IPS-18c (cell line): ENCODE results near the gene LCK.
"Not testable (repeated sequence)": the region's sequence is repeated elsewhere in the genome, so short reads cannot be mapped to it uniquely, and the experiment has no call there.

Experiments used
- H3K4me3 ChIP-seq: 2 replicates; pipeline ENCODE4 v1.7.0; 2013; ENCODE audit warnings: low read depth, mild to moderate bottlenecking, low read length, moderate library complexity; ENCODE audit not compliant: insufficient read depth
- H3K9me3 ChIP-seq: one replicate; pipeline ENCODE4 v1.6.1; 2013; ENCODE audit warnings: mild to moderate bottlenecking, low read length, moderate library complexity; ENCODE audit not compliant: control insufficient read depth, insufficient read depth

The LCK gene

DNA sequence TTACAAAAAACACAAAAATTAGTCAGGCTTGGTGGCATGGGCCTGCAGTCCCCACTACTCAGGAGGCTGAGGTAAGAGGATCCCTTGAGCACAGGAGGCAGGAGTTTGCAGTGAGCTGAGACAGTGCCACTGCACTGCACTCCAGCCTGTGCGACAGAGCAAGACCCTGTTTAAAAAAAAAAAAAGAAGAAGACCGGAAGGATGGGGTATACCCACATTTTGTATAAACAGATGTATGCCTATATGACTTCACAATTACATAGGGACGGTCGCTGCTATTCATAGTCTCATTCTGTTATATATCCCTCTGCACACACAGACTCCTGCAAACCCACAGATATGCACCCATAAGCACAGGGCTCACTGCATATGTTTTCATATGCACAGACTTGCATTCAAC is 12.7 kb downstream of the LCK start:
- Histone ChIP-seq H3K9me3 (no peaks in the 10 kb centered on the region), H3K4me3 (no peak overlapping the region)

DNA sequence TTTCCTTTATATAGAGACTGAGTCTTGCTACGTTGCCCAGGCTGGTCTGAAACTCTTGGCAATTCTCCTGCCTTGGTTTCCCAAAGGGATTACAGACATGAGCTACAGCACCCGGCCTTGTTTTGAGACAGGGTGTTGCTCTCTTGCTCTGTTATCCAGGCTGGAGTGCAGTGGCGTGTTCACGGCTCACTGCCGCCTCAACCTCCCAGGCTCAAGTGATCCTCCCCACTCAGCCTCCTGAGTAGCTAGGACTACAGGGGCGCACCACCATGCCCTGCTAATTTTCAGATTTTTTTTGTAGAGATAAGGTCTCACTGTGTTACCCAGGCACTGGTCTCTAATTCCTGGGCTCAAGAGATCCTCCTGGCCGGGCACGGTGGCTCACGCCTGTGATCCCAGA is 14.8 kb downstream of the LCK start:
- no peak overlapping the region for H3K4me3 ChIP-seq
- H3K9me3 ChIP-seq: no peaks in the 10 kb centered on the region

DNA sequence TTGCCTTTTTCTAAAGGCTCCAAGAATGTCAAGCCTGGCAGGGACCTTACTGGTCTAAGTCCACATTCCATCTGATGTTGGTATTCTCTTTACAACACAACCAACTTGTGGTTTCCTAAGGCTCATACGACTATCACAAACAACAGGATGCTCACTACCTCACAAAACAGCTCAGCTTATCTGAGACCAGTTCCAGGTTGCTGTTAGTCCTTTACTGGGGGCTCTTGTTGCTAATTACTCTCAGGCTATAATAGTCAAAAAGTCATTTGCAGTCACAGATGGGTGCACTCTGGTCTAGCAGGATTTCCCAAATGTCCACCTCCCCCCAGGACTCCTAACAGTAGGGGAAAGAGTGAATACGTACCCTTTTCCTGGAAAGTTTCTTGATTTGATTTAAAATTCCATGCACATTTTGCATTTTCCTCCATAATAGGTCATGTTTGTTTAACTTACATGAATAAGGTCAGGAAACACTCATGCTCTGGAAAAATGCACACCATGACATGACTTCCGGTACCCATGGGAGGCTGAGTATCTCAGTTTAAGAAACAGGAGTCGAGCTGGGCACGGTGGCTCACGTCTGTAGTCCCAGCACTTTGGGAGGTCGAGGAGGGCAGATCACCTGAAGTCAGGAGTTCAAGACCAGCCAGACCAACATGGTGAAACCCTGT is 16.0 kb downstream of the LCK start:
- H3K9me3 ChIP-seq: no peaks in the 10 kb centered on the region
- no peak overlapping the region for H3K4me3 ChIP-seq

DNA sequence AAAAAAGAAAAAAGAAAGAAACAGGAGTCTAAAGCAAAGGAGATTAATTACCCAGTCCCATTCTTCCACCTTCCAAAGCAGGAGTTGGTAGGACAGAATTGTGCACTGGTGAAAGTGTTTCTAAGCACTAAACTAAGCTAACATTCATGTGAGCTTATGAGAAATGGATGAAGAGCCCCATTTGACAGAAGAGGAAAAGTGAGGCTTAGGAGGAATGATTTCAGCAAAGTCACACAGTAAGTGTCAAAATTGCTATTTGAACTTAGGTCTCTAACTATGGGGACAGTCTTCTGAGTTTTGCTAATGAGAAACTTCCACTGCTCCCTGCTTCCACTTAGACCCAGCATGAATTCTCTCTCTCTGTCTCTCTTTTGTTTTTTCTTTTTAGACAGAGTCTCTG is 18.7 kb downstream of the LCK start:
- Histone ChIP-seq H3K4me3 (no peak overlapping the region), H3K9me3 (no peaks in the 10 kb centered on the region)

DNA sequence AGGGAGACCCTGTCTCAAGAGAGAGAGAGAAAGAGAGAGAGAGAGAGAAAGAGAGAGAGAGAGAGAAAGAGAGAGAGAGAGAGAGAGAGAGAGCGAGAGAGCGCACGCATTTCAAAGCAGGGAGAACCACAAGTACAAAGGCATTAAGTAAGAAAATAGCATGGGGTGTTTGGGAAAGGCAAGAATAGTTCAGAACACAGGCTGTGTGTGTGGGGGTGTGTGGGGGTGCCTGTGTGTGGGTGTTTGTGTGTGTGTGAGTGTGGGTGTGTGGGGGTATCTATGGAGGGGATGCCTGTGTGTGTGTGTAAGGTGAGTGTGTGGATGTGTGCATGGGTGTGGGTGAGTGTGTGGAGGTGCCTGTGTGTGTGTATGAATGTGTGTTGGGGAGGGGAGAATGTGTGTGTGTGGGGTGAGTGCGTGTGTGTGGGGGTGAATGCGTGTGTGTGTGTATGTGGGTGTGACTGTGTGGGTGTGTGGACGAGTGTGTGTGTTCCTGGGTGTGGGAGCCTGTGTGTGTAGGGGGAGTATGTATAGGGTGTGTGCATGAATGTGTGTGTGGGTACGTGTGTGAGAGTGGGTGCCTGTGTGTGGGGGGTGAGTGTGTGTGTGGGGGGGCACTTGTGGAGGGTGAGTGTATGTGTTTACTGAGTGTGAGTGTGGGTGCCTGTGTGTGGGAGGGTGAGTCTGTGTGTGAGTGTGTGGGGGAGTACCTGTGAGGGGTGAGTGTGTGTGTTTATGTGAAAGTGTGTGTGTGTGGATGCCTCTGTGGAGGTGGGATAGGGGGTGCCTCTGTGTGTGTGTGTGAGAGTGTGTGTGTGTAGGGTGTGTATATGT is 21.7 kb downstream of the LCK start:
- Histone ChIP-seq H3K4me3 (no peak overlapping the region), H3K9me3 (no peaks in the 10 kb centered on the region)

DNA sequence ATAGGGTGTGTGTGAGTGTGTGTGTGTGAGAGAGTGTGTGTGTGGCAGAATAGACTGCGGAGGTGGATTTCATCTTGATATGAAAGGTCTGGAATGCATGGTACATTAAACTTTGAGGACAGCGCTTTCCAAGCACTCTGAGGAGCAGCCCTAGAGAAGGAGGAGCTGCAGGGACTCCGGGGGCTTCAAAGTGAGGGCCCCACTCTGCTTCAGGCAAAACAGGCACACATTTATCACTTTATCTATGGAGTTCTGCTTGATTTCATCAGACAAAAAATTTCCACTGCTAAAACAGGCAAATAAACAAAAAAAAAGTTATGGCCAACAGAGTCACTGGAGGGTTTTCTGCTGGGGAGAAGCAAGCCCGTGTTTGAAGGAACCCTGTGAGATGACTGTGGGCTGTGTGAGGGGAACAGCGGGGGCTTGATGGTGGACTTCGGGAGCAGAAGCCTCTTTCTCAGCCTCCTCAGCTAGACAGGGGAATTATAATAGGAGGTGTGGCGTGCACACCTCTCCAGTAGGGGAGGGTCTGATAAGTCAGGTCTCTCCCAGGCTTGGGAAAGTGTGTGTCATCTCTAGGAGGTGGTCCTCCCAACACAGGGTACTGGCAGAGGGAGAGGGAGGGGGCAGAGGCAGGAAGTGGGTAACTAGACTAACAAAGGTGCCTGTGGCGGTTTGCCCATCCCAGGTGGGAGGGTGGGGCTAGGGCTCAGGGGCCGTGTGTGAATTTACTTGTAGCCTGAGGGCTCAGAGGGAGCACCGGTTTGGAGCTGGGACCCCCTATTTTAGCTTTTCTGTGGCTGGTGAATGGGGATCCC is 22.5 kb downstream of the LCK start:
- Histone ChIP-seq H3K9me3 (no peaks in the 10 kb centered on the region), H3K4me3 (peak overlapping the region; percentile 32; the same call in 1 of the 2 replicates)

DNA sequence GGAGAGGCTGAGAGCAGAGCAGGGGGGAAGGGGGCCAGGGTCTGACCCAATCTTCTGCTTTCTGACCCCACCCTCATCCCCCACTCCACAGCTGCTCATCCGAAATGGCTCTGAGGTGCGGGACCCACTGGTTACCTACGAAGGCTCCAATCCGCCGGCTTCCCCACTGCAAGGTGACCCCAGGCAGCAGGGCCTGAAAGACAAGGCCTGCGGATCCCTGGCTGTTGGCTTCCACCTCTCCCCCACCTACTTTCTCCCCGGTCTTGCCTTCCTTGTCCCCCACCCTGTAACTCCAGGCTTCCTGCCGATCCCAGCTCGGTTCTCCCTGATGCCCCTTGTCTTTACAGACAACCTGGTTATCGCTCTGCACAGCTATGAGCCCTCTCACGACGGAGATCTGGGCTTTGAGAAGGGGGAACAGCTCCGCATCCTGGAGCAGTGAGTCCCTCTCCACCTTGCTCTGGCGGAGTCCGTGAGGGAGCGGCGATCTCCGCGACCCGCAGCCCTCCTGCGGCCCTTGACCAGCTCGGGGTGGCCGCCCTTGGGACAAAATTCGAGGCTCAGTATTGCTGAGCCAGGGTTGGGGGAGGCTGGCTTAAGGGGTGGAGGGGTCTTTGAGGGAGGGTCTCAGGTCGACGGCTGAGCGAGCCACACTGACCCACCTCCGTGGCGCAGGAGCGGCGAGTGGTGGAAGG is 23.7 kb downstream of the LCK start:
- no peaks in the 10 kb centered on the region for H3K9me3 ChIP-seq
- H3K4me3 ChIP-seq: peak overlapping the region; percentile 32

DNA sequence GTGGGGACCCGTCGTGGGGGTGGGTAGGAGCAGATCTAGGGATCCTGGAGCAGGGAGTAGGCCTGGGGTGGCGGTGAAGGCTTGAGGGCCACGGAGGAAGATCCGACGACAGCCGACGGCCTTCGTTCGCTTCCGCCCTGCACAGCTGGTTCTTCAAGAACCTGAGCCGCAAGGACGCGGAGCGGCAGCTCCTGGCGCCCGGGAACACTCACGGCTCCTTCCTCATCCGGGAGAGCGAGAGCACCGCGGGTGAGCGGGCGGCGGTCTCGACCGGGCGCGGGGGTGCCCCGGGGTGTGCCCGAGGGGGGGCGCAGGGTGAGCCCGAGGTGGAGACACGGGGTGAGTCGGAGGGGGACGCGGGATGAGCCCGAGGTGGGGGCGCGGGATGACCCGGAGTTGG is 24.4 kb downstream of the LCK start:
- H3K4me3 ChIP-seq: peak overlapping the region; percentile 28
- H3K9me3 ChIP-seq: no peaks in the 10 kb centered on the region

DNA sequence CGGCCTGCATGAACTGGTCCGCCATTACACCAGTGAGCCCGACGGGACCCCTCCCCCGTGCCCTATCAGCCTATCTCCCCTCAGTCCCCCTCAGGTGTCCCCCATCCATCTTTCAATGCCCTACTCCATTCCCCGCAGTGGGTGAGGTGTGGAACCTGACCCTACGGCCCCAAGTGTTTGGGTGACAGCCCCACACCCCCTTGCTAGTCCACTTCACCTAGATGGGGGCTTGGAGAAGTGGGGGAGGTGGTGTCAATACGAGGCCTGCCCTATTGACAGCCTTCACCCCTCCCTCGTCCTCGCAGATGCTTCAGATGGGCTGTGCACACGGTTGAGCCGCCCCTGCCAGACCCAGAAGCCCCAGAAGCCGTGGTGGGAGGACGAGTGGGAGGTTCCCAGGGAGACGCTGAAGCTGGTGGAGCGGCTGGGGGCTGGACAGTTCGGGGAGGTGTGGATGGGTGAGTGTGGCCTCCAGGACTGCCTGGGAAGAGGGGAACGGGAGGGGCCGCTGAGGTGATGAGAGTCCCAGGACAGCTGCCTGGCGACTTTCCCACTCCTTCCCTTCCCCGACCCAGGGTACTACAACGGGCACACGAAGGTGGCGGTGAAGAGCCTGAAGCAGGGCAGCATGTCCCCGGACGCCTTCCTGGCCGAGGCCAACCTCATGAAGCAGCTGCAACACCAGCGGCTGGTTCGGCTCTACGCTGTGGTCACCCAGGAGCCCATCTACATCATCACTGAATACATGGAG is 25.1 kb downstream of the LCK start:
- Histone ChIP-seq H3K4me3 (no peak overlapping the region), H3K9me3 (no peaks in the 10 kb centered on the region)

DNA sequence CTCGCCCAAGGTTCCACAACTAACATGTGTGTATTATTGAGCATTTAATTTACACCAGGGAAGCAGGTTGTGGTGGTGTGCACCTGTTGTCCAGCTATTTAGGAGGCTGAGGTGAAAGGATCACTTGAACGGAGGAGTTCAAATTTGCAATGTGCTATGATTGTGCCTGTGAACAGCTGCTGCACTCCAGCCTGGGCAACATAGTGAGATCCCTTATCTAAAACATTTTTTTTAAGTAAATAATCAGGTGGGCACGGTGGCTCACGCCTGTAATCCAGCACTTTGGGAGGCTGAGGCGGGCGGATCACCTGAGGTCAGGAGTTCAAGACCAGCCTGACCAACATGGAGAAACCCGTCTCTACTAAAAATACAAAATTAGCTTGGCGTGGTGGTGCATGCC is 33.7 kb downstream of the LCK start:
- not testable (repeated sequence) for H3K4me3 ChIP-seq, H3K9me3 ChIP-seq

DNA sequence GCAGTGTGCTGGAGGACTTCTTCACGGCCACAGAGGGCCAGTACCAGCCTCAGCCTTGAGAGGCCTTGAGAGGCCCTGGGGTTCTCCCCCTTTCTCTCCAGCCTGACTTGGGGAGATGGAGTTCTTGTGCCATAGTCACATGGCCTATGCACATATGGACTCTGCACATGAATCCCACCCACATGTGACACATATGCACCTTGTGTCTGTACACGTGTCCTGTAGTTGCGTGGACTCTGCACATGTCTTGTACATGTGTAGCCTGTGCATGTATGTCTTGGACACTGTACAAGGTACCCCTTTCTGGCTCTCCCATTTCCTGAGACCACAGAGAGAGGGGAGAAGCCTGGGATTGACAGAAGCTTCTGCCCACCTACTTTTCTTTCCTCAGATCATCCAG is 34.6 kb downstream of the LCK start:
- Histone ChIP-seq H3K9me3 (no peaks in the 10 kb centered on the region), H3K4me3 (no peak overlapping the region)

DNA sequence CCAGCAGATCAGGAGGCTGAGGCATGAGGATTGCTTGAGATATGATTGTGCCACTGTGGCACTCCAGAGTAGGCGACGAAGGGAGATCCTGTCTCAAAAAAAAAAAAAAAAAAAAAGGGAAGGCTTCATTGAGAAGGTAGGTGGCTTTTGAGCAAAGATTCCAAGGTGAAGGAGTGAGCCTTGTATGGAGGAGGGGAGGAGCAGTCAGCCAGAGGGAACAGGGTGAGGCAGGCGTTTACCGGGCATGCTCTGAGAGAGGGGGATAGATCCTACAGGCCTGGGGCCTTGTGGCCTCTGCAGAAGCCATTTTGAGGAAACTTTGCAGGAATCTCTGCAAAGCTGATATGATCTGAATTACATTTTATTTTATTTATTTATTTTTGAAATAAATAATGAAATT is 35.7 kb downstream of the LCK start:
- H3K9me3 ChIP-seq: no peaks in the 10 kb centered on the region
- no peak overlapping the region for H3K4me3 ChIP-seq

DNA sequence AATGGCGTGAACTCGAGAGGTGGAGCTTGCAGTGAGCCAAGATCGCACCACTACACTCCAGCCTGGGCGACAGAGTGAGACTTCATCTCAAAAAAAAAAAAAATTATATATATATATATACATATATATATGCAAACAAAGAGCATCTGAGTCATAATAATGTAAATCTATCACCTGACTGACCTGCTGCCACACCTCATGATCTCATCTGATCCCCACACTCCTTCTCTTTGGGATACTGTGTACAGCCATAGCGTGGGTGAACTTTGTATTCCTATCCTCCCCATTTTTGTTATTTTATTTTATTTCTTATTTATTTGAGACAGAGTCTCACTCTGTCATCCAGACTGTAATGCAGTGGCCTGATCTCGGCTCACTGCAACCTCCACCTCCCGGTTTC is 38.2 kb downstream of the LCK start:
- H3K4me3 ChIP-seq: no peak overlapping the region
- peaks cover 2% of the 10 kb centered on the region for H3K9me3 ChIP-seq

DNA sequence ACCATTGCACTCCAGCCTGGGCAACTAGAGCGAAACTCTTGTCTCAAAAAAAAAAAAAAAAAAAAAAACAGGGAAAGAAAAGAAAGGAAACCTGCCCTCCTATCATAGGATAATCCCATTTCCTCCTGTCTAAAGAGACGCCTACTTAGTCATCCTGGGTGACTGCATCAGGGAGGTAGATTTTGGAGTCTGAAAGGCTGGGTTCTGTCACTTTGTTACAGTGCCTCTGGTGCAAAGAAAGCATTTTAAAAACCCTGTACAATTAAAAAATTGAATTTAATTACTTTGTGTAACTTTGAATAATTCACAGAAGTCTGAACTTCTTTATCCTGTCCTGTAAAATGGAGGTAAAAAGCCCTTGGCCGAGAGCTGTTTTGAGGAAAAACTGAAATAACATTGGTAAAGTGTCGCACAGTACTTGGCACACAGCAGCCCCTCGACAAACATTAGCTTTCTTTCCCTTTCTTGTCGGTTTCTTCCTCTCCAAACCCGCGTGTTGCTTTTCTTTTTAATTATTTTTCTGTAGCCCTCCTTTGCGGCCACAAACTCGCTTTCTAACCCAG is 40.2 kb downstream of the LCK start:
- Histone ChIP-seq H3K9me3 (peaks cover 2% of the 10 kb centered on the region), H3K4me3 (peak overlapping the region; percentile 98; the same call in 1 of the 2 replicates)

DNA sequence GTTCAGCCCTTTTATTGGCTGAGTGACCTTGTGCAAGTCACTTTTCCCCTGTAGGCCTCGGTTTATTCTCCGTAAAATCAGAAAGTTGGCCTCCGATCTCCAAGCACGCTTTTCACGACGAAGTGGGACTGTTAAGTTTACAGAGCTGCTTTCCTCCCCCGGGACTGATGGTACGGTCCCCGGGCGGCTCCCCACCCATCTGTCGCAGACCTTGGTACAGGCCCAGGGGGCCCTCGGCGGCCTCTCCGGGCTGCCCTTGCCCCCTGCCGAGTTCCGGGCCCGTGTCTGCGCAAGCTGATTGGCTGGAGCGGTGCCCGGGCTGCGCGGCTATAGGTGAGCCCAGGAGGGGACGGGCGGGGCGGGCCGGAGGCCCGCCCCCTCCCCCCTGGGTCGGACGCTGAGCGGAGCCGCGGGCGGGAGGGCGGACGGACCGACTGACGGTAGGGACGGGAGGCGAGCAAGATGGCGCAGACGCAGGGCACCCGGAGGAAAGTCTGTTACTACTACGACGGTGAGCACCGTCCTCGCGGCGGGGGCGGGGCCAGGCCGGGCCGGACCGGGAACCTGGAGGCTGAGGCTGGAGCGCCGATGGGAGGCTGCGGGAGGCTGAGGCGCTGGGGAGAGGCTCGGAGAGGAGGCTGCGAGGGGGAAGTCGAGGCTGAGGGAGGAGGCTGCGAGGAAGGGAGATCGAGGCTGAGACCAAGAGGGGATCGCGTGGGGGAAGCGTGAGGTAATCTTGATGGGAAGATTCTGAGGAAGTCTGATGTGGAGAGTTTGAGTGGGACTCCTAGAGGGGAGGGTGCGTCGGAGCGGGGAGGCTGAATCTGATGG is 40.9 kb downstream of the LCK start, which contains the start of gene HDAC1:
Gene HDAC1 (plus strand): TSS at position 376 of the 831 bp plus-strand sequence. CDS start 87 bp downstream, at position 463.
- peaks cover 2% of the 10 kb centered on the region for H3K9me3 ChIP-seq
- peak within 1 kb of the TSS; percentile 98 for H3K4me3 ChIP-seq

DNA sequence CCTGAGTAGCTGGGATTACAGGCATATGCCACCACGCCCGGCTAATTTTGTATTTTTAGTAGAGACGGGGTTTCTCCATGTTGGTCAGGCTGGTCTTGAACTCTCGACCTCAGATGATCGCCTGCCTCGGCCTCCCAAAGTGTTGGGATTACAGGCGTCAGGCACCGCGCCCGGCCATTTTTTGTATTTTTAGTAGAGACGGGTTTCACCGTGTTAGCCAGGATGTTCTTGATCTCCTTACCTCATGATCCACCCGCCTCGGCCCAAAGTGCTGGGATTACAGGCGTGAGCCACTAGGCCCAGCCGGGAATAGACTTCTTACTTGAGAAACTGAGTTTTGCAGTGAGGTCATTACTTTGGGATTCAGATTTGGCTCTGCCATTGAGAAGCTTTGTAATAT is 47.1 kb downstream of the LCK start:
- not testable (repeated sequence) for H3K9me3 ChIP-seq, H3K4me3 ChIP-seq
